ENCODE results near the gene USHBP1. TPM values are rescaled to one million over a fixed set of nuclear protein-coding genes. Genes with fewer than 3 reads are reported as not detected.

Gene USHBP1
- total and polyA plus RNA-seq, 2 of the 13 experiments (the other 11 are each of a cell fraction or from before 2014, with no cell fraction given), result 0.15 to 1.5 TPM

DNA sequence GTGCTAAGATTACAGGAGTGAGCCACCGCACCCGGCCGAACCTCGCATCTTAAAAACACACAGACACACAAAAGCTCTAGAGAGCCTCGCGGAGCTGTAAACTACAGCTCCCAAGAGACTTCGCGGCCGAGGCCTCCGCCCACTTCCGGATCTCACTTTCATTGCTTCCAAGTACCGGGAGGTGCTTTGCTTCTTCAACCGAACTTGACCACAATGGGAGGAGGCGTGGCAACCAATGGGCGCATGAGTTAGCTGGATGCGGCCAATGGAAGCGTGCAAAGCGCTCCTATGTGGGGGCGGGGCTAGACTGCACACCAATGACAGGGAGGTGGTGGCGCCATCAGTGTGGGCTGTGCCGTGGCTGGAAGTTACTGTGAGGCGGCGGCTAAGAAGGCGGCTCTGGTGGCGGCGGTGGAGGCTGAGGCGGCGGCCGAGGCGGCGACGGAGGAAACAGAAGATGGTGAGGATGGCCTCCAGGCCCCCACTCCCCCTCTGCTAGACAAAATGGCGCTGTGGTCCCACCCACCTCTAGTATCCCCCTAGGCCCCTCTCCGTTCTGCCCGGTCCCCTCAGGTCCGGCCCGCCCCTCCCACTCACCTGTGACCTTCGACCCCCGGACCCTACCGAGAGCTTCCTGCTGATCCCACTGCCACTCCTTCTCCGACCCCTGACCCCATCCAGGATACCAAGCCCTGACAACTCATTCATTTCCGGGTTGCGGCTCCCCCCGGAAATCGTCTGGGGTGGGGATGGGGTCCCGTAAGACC is 44.8 kb upstream of the USHBP1 start, which contains the start of gene DDA1 (continued):
- 0 out of 2 replicates have a peak, but pooled peaks have one; percentile 21 for TF ChIP-seq KMT2B (CRISPR knock-in tag; IDR thresholded peaks at IDR 0.05)
- no peak for TF ChIP-seq ISX (CRISPR knock-in tag; conservative IDR thresholded peaks at IDR 0.05)
- TF ChIP-seq, protein P1, sequence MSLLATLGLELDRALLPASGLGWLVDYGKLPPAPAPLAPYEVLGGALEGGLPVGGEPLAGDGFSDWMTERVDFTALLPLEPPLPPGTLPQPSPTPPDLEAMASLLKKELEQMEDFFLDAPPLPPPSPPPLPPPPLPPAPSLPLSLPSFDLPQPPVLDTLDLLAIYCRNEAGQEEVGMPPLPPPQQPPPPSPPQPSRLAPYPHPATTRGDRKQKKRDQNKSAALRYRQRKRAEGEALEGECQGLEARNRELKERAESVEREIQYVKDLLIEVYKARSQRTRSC (CRISPR knock-in tag; IDR thresholded peaks at IDR 0.05; ENCODE audit: low read depth), result no peak
- peak; percentile 32; the same call in 1 of the 2 replicates for TF ChIP-seq KDM2A (CRISPR knock-in tag; IDR thresholded peaks at IDR 0.05; ENCODE audit: borderline replicate concordance, low read depth)
- TF ChIP-seq, protein P2, sequence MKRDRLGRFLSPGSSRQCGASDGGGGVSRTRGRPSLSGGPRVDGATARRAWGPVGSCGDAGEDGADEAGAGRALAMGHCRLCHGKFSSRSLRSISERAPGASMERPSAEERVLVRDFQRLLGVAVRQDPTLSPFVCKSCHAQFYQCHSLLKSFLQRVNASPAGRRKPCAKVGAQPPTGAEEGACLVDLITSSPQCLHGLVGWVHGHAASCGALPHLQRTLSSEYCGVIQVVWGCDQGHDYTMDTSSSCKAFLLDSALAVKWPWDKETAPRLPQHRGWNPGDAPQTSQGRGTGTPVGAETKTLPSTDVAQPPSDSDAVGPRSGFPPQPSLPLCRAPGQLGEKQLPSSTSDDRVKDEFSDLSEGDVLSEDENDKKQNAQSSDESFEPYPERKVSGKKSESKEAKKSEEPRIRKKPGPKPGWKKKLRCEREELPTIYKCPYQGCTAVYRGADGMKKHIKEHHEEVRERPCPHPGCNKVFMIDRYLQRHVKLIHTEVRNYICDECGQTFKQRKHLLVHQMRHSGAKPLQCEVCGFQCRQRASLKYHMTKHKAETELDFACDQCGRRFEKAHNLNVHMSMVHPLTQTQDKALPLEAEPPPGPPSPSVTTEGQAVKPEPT (CRISPR knock-in tag; IDR thresholded peaks at IDR 0.05; ENCODE audit: low read depth), result 0 out of 2 replicates have a peak, but pooled peaks have one; percentile 58
- TF ChIP-seq, protein P3, sequence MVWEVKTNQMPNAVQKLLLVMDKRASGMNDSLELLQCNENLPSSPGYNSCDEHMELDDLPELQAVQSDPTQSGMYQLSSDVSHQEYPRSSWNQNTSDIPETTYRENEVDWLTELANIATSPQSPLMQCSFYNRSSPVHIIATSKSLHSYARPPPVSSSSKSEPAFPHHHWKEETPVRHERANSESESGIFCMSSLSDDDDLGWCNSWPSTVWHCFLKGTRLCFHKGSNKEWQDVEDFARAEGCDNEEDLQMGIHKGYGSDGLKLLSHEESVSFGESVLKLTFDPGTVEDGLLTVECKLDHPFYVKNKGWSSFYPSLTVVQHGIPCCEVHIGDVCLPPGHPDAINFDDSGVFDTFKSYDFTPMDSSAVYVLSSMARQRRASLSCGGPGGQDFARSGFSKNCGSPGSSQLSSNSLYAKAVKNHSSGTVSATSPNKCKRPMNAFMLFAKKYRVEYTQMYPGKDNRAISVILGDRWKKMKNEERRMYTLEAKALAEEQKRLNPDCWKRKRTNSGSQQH (CRISPR knock-in tag; IDR thresholded peaks at IDR 0.05; ENCODE audit: low read depth), result peak; percentile 27; the same call in 1 of the 2 replicates
- TF ChIP-seq SAFB2 (CRISPR knock-in tag; IDR thresholded peaks at IDR 0.05; ENCODE audit: borderline replicate concordance, low read depth), result no peak
- no peak for TF ChIP-seq ZIK1 (CRISPR knock-in tag; IDR thresholded peaks at IDR 0.05; ENCODE audit: borderline replicate concordance, low read depth)
- TF ChIP-seq GPN1 (CRISPR knock-in tag; IDR thresholded peaks at IDR 0.05; ENCODE audit: borderline replicate concordance), result no peak
- TF ChIP-seq ZNF317 (CRISPR knock-in tag; IDR thresholded peaks at IDR 0.05), result peak; percentile 55; the same call in 1 of the 2 replicates
- TF ChIP-seq, protein P4, sequence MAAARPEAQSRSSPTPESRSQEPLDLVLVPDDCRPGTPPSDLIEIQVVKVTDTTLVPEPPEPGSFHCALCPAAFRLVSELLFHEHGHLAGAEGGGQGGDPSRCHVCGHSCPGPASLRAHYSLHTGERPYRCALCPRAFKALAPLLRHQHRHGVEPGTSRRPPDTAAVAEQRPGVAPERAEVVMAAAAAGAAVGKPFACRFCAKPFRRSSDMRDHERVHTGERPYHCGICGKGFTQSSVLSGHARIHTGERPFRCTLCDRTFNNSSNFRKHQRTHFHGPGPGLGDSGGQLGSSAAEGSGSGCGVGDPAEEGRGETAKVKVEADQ (CRISPR knock-in tag; IDR thresholded peaks at IDR 0.05; ENCODE audit: borderline replicate concordance), result no peak
- TF ChIP-seq, protein P5, sequence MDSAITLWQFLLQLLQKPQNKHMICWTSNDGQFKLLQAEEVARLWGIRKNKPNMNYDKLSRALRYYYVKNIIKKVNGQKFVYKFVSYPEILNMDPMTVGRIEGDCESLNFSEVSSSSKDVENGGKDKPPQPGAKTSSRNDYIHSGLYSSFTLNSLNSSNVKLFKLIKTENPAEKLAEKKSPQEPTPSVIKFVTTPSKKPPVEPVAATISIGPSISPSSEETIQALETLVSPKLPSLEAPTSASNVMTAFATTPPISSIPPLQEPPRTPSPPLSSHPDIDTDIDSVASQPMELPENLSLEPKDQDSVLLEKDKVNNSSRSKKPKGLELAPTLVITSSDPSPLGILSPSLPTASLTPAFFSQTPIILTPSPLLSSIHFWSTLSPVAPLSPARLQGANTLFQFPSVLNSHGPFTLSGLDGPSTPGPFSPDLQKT (CRISPR knock-in tag; IDR thresholded peaks at IDR 0.05; ENCODE audit: borderline replicate concordance), result no peak
- TF ChIP-seq, protein P6, sequence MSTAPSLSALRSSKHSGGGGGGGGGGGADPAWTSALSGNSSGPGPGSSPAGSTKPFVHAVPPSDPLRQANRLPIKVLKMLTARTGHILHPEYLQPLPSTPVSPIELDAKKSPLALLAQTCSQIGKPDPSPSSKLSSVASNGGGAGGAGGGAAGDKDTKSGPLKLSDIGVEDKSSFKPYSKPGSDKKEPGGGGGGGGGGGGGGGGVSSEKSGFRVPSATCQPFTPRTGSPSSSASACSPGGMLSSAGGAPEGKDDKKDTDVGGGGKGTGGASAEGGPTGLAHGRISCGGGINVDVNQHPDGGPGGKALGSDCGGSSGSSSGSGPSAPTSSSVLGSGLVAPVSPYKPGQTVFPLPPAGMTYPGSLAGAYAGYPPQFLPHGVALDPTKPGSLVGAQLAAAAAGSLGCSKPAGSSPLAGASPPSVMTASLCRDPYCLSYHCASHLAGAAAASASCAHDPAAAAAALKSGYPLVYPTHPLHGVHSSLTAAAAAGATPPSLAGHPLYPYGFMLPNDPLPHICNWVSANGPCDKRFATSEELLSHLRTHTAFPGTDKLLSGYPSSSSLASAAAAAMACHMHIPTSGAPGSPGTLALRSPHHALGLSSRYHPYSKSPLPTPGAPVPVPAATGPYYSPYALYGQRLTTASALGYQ (CRISPR knock-in tag; IDR thresholded peaks at IDR 0.05), result peak; percentile 3; the same call in 1 of the 2 replicates
- TF ChIP-seq GATAD2A (CRISPR knock-in tag; IDR thresholded peaks at IDR 0.05), result peak; percentile 16; the same call in 1 of the 2 replicates
- TF ChIP-seq ZMYM3 (CRISPR knock-in tag; IDR thresholded peaks at IDR 0.05), result peak; percentile 55
- peak; percentile 76 for TF ChIP-seq NR2F2 (IDR thresholded peaks at IDR 0.05; ENCODE audit: borderline replicate concordance, low read depth)
- no peak for TF ChIP-seq SRY (CRISPR knock-in tag; IDR thresholded peaks at IDR 0.05)
- TF ChIP-seq MED13 (CRISPR knock-in tag; IDR thresholded peaks at IDR 0.05), result 0 out of 2 replicates have a peak, but pooled peaks have one; percentile 72
- no peak for TF ChIP-seq SKI (IDR thresholded peaks at IDR 0.05; ENCODE audit: partially characterized antibody)
- no peak for TF ChIP-seq ZNF383 (CRISPR knock-in tag; IDR thresholded peaks at IDR 0.05; ENCODE audit: borderline replicate concordance)

All from HepG2 (cell line).